Skeletal muscle tissue (tissue), 4 donors: ENCODE measurements around the gene TAX1BP1. TPM values are rescaled to one million over a fixed set of nuclear protein-coding genes. Genes with fewer than 3 reads are reported as not detected.
"Not testable (repeated sequence)": the region's sequence is repeated elsewhere in the genome, so short reads cannot be mapped to it uniquely, and the experiment has no call there.

Experiments
- H3K27ac ChIP-seq: one replicate; pipeline ENCODE4 v1.7.0; 2013; ENCODE audit warnings: mild to moderate bottlenecking, low read depth, low read length, inconsistent platforms
- H3K27me3 ChIP-seq, 3 donors: one replicate each; pipeline ENCODE4 v1.7.0; 2013; ENCODE audit warnings: low read length in 3 of 3; ENCODE audit not compliant: control insufficient read depth in 3 of 3, insufficient read depth in 3 of 3
- H3K36me3 ChIP-seq, 3 donors: one replicate each; pipeline ENCODE4 v1.7.0; 2013; ENCODE audit warnings: low read length in 3 of 3; ENCODE audit not compliant: control insufficient read depth in 3 of 3, insufficient read depth in 3 of 3
- H3K4me1 ChIP-seq, 3 donors: one replicate each; pipeline ENCODE4 v1.7.0; 2013; ENCODE audit warnings: low read length in 3 of 3, mild to moderate bottlenecking in 3 of 3; ENCODE audit not compliant: control insufficient read depth in 3 of 3, insufficient read depth in 3 of 3
- H3K4me3 ChIP-seq, 3 donors: one replicate each; pipeline ENCODE4 v1.7.0; 2013; ENCODE audit warnings: low read length in 3 of 3
- H3K9ac ChIP-seq, 3 donors: one replicate each; pipeline ENCODE4 v1.7.0; 2013; ENCODE audit warnings: low read length in 3 of 3, mild to moderate bottlenecking in 3 of 3, moderate library complexity in 2 of 3, low read depth in 1 of 3
- H3K9me3 ChIP-seq, 3 donors: one replicate each; pipeline ENCODE4 v1.7.0; 2013; ENCODE audit warnings: low read length in 3 of 3; ENCODE audit not compliant: control insufficient read depth in 3 of 3
- total RNA-seq: library from RNA; depleted of rRNA; stranded (reverse); fragments of >200 nt; gene quantifications from one replicate; pipeline ENCODE4 v1.2.3, GENCODE V29; 2014
- donor health status: Osteomylitis.

TAX1BP1 gene
- total RNA-seq, 1 donor from 2014 or later: 24.5 TPM

GRCh38 chr7:27737178-27737577, 2.8 kb upstream of the TAX1BP1 start:
- H3K4me3 ChIP-seq: no peak overlapping the region

GRCh38 chr7:27737616-27738015, 2.3 kb upstream of the TAX1BP1 start:
- H3K9me3 ChIP-seq: no peaks in the 10 kb centered on the region
- H3K36me3 ChIP-seq: peaks cover 0 to 4% (median 0%) of the 10 kb centered on the region in 3 donors
- H3K27me3 ChIP-seq: no peaks in the 10 kb centered on the region
- H3K4me1 ChIP-seq: peaks cover 6 to 12% (median 9%) of the 10 kb centered on the region in 3 donors
- no peak overlapping the region for H3K27ac ChIP-seq
- no peak overlapping the region for H3K9ac ChIP-seq
- H3K4me3 ChIP-seq: no peak overlapping the region

More at GRCh38 chr7:27737178-27737577, 2.8 kb upstream of the TAX1BP1 start:
- Histone ChIP-seq H3K9me3 (no peaks in the 10 kb centered on the region), H3K27ac (no peak overlapping the region), H3K9ac (no peak overlapping the region), H3K4me1 (peaks cover 6 to 12% (median 9%) of the 10 kb centered on the region in 3 donors), H3K36me3 (peaks cover 0 to 4% (median 0%) of the 10 kb centered on the region in 3 donors), H3K27me3 (no peaks in the 10 kb centered on the region)

GRCh38 chr7:27739301-27739908, 557 bp upstream of the TAX1BP1 start:
- Histone ChIP-seq H3K9me3 (no peaks in the 10 kb centered on the region), H3K4me3 (peak overlapping the region; percentile 86 to 99 (median 97)), H3K27ac (peak overlapping the region; percentile 100), H3K4me1 (peaks cover 6 to 12% (median 9%) of the 10 kb centered on the region in 3 donors), H3K9ac (peak overlapping the region; percentile 98 to 99 (median 99)), H3K27me3 (no peaks in the 10 kb centered on the region), H3K36me3 (peaks cover 0 to 4% (median 0%) of the 10 kb centered on the region in 3 donors)

- Histone ChIP-seq H3K9me3 (no peaks in the 10 kb centered on the region), H3K27ac (peak overlapping the region; percentile 100), H3K27me3 (no peaks in the 10 kb centered on the region), H3K4me3 (peak overlapping the region; percentile 86 to 99 (median 97)), H3K9ac (peak overlapping the region; percentile 98 to 99 (median 99)), H3K36me3 (peaks cover 0 to 4% (median 0%) of the 10 kb centered on the region in 3 donors), H3K4me1 (peaks cover 10 to 16% (median 14%) of the 10 kb centered on the region in 3 donors)
Observed at GRCh38 chr7:27740449-27741086, 606 bp downstream of the TAX1BP1 start.

- H3K9ac ChIP-seq, H3K9me3 ChIP-seq, H3K27ac ChIP-seq, H3K27me3 ChIP-seq, H3K4me3 ChIP-seq, H3K36me3 ChIP-seq: not testable (repeated sequence)
- H3K4me1 ChIP-seq: peaks cover 10 to 23% (median 14%) of the 10 kb centered on the region in 3 donors
Observed at GRCh38 chr7:27742091-27742710, 2.2 kb downstream of the TAX1BP1 start.

GRCh38 chr7:27745064-27745583, 5.2 kb downstream of the TAX1BP1 start:
- Histone ChIP-seq H3K27me3 (no peaks in the 10 kb centered on the region), H3K9me3 (no peaks in the 10 kb centered on the region), H3K9ac (no peak overlapping the region), H3K4me3 (peak overlapping the region in 1 of 3 donors; percentile 13), H3K27ac (no peak overlapping the region), H3K4me1 (peaks cover 10 to 19% (median 17%) of the 10 kb centered on the region in 3 donors), H3K36me3 (peaks cover under 1 to 14% (median 3%) of the 10 kb centered on the region in 3 donors)

- peak overlapping the region in 1 of 3 donors; percentile 4 for H3K9ac ChIP-seq
- no peaks in the 10 kb centered on the region for H3K9me3 ChIP-seq
- H3K27ac ChIP-seq: no peak overlapping the region
- no peaks in the 10 kb centered on the region for H3K27me3 ChIP-seq
- no peak overlapping the region for H3K4me3 ChIP-seq
- H3K36me3 ChIP-seq: peaks cover 0 to 26% (median 9%) of the 10 kb centered on the region in 3 donors
- H3K4me1 ChIP-seq: peaks cover 4 to 13% (median 9%) of the 10 kb centered on the region in 3 donors
Observed at GRCh38 chr7:27746486-27746885, 6.5 kb downstream of the TAX1BP1 start.

- Histone ChIP-seq H3K27ac (no peak overlapping the region), H3K36me3 (peaks cover 0 to 27% (median 9%) of the 10 kb centered on the region in 3 donors), H3K27me3 (no peaks in the 10 kb centered on the region), H3K9me3 (no peaks in the 10 kb centered on the region), H3K9ac (no peak overlapping the region), H3K4me1 (peaks cover 4 to 12% (median 8%) of the 10 kb centered on the region in 3 donors), H3K4me3 (no peak overlapping the region)
Observed at GRCh38 chr7:27746978-27747377, 7.0 kb downstream of the TAX1BP1 start.

GRCh38 chr7:27747589-27748368, 7.8 kb downstream of the TAX1BP1 start:
- Histone ChIP-seq H3K9ac (peak overlapping the region in 1 of 3 donors; percentile 11), H3K4me1 (peaks cover 4 to 12% (median 12%) of the 10 kb centered on the region in 3 donors), H3K27me3 (no peaks in the 10 kb centered on the region), H3K27ac (no peak overlapping the region), H3K36me3 (peaks cover 0 to 27% (median 9%) of the 10 kb centered on the region in 3 donors), H3K4me3 (no peak overlapping the region), H3K9me3 (no peaks in the 10 kb centered on the region)
